GM12878 (cell line): ENCODE measurements around the gene CEACAM21. TPM values are rescaled to one million over a fixed set of nuclear protein-coding genes. Genes with fewer than 3 reads are reported as not detected.

Experiments used
- ATAC-seq: fragments of 200-7000 bp; cut with Tn5 transposase; 3 replicates; pipeline ENCODE4 v1.9.1; 2020; ENCODE audit warnings: mild to moderate bottlenecking, moderate library complexity
- BruUV-seq: library from RNA; stranded (reverse); fragments of 400-500 nt; replicated peaks from 2 replicates; lab custom pipeline; 2021; lab: Mats Ljungman, UMichigan
- CTCF ChIA-PET: fragments of 300-600 bp; sonication (Branson Sonifier 250); formaldehyde crosslinking; extraction: SDS; loops from one replicate; lab custom pipeline; 2021; ENCODE audit warnings: inconsistent platforms; lab: Yijun Ruan, JAX
- POLR2A ChIA-PET: fragments of 350-600 bp; formaldehyde crosslinking; extraction: SDS; loops from one replicate; lab custom pipeline; 2021; ENCODE audit warnings: inconsistent platforms; lab: Charles Lee
- RAD21 ChIA-PET: fragments of 300-600 bp; sonication (Branson Sonifier 250); formaldehyde crosslinking; loops from one replicate; lab custom pipeline; 2023; ENCODE audit warnings: antibody characterized with exemption; ENCODE audit not compliant: unreplicated experiment; lab: Charles Lee
- SMC1A ChIA-PET: fragments of 300-600 bp; sonication (Branson Sonifier 250); formaldehyde crosslinking; loops from one replicate; lab custom pipeline; 2023; ENCODE audit not compliant: unreplicated experiment, uncharacterized antibody; lab: Charles Lee
- DNase-seq: peaks from one replicate; pipeline ENCODE4 v3.0.0-alpha.2; 2011; ENCODE audit warnings: low read depth, low spot score
- FAIRE-seq: peaks from 3 replicates; lab custom pipeline; 2011; peaks lifted over from hg19 to GRCh38; lab: Jason Lieb, UNC
- H2AFZ ChIP-seq: 2 replicates; pipeline ENCODE4 v1.6.0; 2011; ENCODE audit warnings: low read depth, low read length, control low read depth; ENCODE audit not compliant: control insufficient read depth
- H3K27ac ChIP-seq: 2 replicates; pipeline ENCODE4 v1.5.1; 2011; ENCODE audit warnings: control low read depth; ENCODE audit not compliant: control insufficient read depth, insufficient read depth
- H3K27me3 ChIP-seq, 2 experiments: replicated peaks in 1 of 2; 2 replicates each; pipeline versions ENCODE4 v1.6.0 to v1.6.1; 2011; ENCODE audit warnings: low read length in 1 of 2; ENCODE audit not compliant: control insufficient read depth in 2 of 2, insufficient read depth in 2 of 2
- H3K36me3 ChIP-seq, 2 experiments: 2 replicates each; pipeline ENCODE4 v1.5.1; 2011; ENCODE audit warnings: low read length in 1 of 2; ENCODE audit not compliant: control insufficient read depth in 2 of 2, insufficient read depth in 2 of 2
- H3K4me1 ChIP-seq: 2 replicates; pipeline ENCODE4 v1.6.1; 2011; ENCODE audit warnings: mild to moderate bottlenecking, low read length, moderate library complexity, mixed read lengths; ENCODE audit not compliant: control insufficient read depth, insufficient read depth
- H3K4me2 ChIP-seq: 2 replicates; pipeline ENCODE4 v1.6.0; 2011; ENCODE audit warnings: control low read depth; ENCODE audit not compliant: control insufficient read depth, insufficient read depth
- H3K4me3 ChIP-seq: fragments of 200-600 bp; sonication (generic); 2 replicates; pipeline ENCODE4 v1.5.1; 2016
- H3K79me2 ChIP-seq: 2 replicates; pipeline ENCODE4 v1.6.0; 2011; ENCODE audit warnings: low read length; ENCODE audit not compliant: control insufficient read depth, insufficient read depth
- H3K9ac ChIP-seq: 2 replicates; pipeline ENCODE4 v1.8.0; 2011; ENCODE audit warnings: low read length, control low read depth, mixed read lengths; ENCODE audit not compliant: control insufficient read depth, insufficient read depth
- H3K9me3 ChIP-seq: replicated peaks from 3 replicates; pipeline ENCODE4 v1.5.1; 2011; ENCODE audit warnings: mild to moderate bottlenecking, low read length; ENCODE audit not compliant: control insufficient read depth, insufficient read depth
- H4K20me1 ChIP-seq: 2 replicates; pipeline ENCODE4 v1.6.0; 2011; ENCODE audit not compliant: control insufficient read depth, insufficient read depth
- BHLHE40 ChIP-seq, 2 experiments: fragments of 450-650 bp in 1 of 2; IDR thresholded peaks; 2 replicates each; pipeline ENCODE4 v1.6.1; 2011 to 2017; ENCODE audit warnings: low read depth in 2 of 2, borderline replicate concordance in 1 of 2, improper control_type of control experiment in 1 of 2, low read length in 1 of 2, mild to moderate bottlenecking in 1 of 2
- BMI1 ChIP-seq: fragments of 450-650 bp; IDR thresholded peaks from 2 replicates; pipeline ENCODE4 v1.6.1; 2016; ENCODE audit warnings: mild to moderate bottlenecking, moderate library complexity, borderline replicate concordance
- CBX3 ChIP-seq: fragments of 200-600 bp; sonication (generic); IDR thresholded peaks from 2 replicates; pipeline ENCODE4 v1.6.1; 2016; ENCODE audit warnings: low read depth, borderline replicate concordance
- DPF2 ChIP-seq: fragments of 450-650 bp; IDR thresholded peaks from 2 replicates; pipeline ENCODE4 v1.6.1; 2017; ENCODE audit warnings: mild to moderate bottlenecking
- IKZF2 ChIP-seq, 2 experiments: fragments of 450-650 bp; IDR thresholded peaks; 2 replicates each; pipeline ENCODE4 v1.6.1; 2017; ENCODE audit warnings: mild to moderate bottlenecking in 2 of 2, moderate library complexity in 2 of 2
- KDM1A ChIP-seq: fragments of 200-600 bp; sonication (generic); IDR thresholded peaks from 2 replicates; pipeline ENCODE4 v1.6.1; 2016; ENCODE audit warnings: borderline replicate concordance
- MEF2A ChIP-seq: IDR thresholded peaks from 2 replicates; pipeline ENCODE4 v1.6.1; 2011; ENCODE audit warnings: low read depth, mild to moderate bottlenecking, low read length, moderate library complexity; ENCODE audit not compliant: insufficient read depth
- MYC ChIP-seq: IDR thresholded peaks from 2 replicates; pipeline ENCODE4 v1.6.1; 2011; ENCODE audit warnings: mild to moderate bottlenecking, low read length, moderate library complexity, inconsistent platforms; ENCODE audit not compliant: insufficient read depth, insufficient replicate concordance, insufficient read length, severe bottlenecking
- NKRF ChIP-seq: fragments of 450-650 bp; conservative IDR thresholded peaks from 2 replicates; pipeline ENCODE4 v1.6.1; 2017; ENCODE audit warnings: mild to moderate bottlenecking, moderate library complexity
- NR2C1 ChIP-seq: fragments of 450-650 bp; IDR thresholded peaks from 2 replicates; pipeline ENCODE4 v1.6.1; 2017; ENCODE audit warnings: antibody characterized with exemption, mild to moderate bottlenecking, moderate library complexity
- RUNX3 ChIP-seq: IDR thresholded peaks from 2 replicates; pipeline ENCODE4 v1.6.1; 2012; ENCODE audit warnings: low read length, inconsistent platforms
- SPI1 ChIP-seq: IDR thresholded peaks from 2 replicates; pipeline ENCODE4 v1.6.1; 2011; ENCODE audit warnings: low read depth, mild to moderate bottlenecking, low read length, moderate library complexity, borderline replicate concordance; ENCODE audit not compliant: insufficient read depth
- SRF ChIP-seq, 2 experiments: IDR thresholded peaks; 2 replicates each; pipeline ENCODE4 v1.6.1; 2011; ENCODE audit warnings: low read depth in 2 of 2, low read length in 2 of 2, mild to moderate bottlenecking in 1 of 2, moderate library complexity in 1 of 2
- WGBS: methylation state at CpG from one replicate; pipeline ENCODE4 v1.1.6; 2016; ENCODE audit warnings: low lambda C conversion rate; ENCODE audit not compliant: insufficient replicate concordance, insufficient coverage; ENCODE audit errors: missing lambda C conversion rate; 5-methylcytosine and 5-hydroxymethylcytosine counted together
- in situ Hi-C: fragments of 300-500 bp; cut with MboI; formaldehyde crosslinking; loops from 9 replicates; pipeline ENCODE4 v1.14.3; 2018; ENCODE audit warnings: mixed read lengths
- intact Hi-C: fragments of 100-400 bp; cut with micrococcal nuclease; formaldehyde crosslinking; loops from one replicate; pipeline ENCODE4 v1.14.2; 2022; ENCODE audit not compliant: unreplicated experiment
- polyA plus RNA-seq, 11 experiments: library from polyadenylated mRNA; depleted of rRNA in 4 of 11; unstranded in 6 of 11; stranded (reverse) in 5 of 11; fragments of >200 nt; fragmentation: Nextera tagmentation in 4 of 11; fragmentation: Illumina TruSeq in 1 of 11; extraction: Ambion mirVana in 4 of 11; extraction: Trizol in 1 of 11; gene quantifications; 1 replicate in 1 of 11; 2 replicates in 10 of 11; pipeline versions ENCODE4 v1.2.1 to v1.2.3, GENCODE V29; 2011 to 2016; ENCODE audit warnings: inconsistent platforms in 2 of 11, missing spikeins in 2 of 11, low read depth in 1 of 11
- total RNA-seq, 4 experiments: library from RNA; depleted of rRNA in 3 of 4; stranded (reverse); fragments of >200 nt in 3 of 4; fragmentation: Illumina TruSeq in 1 of 4; extraction: Trizol in 1 of 4; gene quantifications; 2 replicates each; pipeline versions ENCODE4 v1.2.1 to v1.2.3, GENCODE V29; 2013 to 2021
- TF ChIP-seq, protein P1 (sequence below): IDR thresholded peaks from 2 replicates; pipeline ENCODE4 v1.6.1; 2011; ENCODE audit warnings: mild to moderate bottlenecking, low read depth, low read length, moderate library complexity; ENCODE audit not compliant: insufficient replicate concordance

CEACAM21 gene
- total and polyA plus RNA-seq, 10 of the 15 experiments (the other 5 are each of a cell fraction or from before 2014, with no cell fraction given), result 0.87 to 13.6 (median 8.1) TPM

DNA sequence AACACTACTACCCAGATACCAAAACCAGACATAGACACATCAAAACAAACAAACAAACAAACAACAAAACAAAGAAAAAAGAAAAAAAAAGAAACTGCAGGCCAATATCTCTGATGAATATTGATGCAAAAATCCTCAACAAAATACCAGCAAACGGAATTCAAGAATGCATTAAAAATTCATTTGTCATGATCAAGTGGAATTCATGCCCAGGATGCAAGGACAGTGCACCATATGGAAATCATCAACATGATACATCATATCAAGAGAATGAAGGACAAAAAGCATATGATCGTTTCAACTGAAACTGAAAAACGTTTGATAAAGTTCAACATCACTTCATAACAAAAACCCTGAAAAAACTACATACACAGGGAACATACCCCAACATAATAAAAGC, 48.9 kb upstream of the CEACAM21 start:
- no peaks in the 10 kb centered on the region for H3K79me2 ChIP-seq
- no peak for FAIRE-seq
- ChIA-PET SMC1A (no interaction called here), CTCF (interaction anchor here (0.8 to 1.8 kb wide), 2 partner anchors 12 to 84 kb away, joined by 3 to 5 read pairs; partner anchors contain the start of gene ERICH4), POLR2A (no interaction called here), RAD21 (no interaction called here)
- H4K20me1 ChIP-seq, result no peaks in the 10 kb centered on the region
- H3K4me3 ChIP-seq, result no peak overlapping the region
- H3K27ac ChIP-seq, result no peak overlapping the region
- peaks cover 39% of the 10 kb centered on the region for H3K4me1 ChIP-seq
- intact Hi-C loops, result no loop called here
- no peak overlapping the region for H3K4me2 ChIP-seq
- H3K36me3 ChIP-seq, result no peaks in the 10 kb centered on the region
- DNase-seq, result no peak
- no peaks in the 10 kb centered on the region for H3K27me3 ChIP-seq
- H3K9me3 ChIP-seq, result peaks cover 25% of the 10 kb centered on the region
- no peak overlapping the region for H3K9ac ChIP-seq
- no peak for ATAC-seq
- in situ Hi-C loops, result no loop called here
- no peak overlapping the region for H2AFZ ChIP-seq
- 11% methylated on average over 3 of the region's 3 CpGs for WGBS
- BruUV-seq, result no TSS peak
- TF ChIP-seq BMI1 (peak; percentile 69; the same call in 1 of the 2 replicates), BHLHE40 (IDR thresholded peaks at IDR 0.05; ENCODE audit: borderline replicate concordance in 1 of 2, low read depth in 2 of 2, low read length in 1 of 2) (no peak)

DNA sequence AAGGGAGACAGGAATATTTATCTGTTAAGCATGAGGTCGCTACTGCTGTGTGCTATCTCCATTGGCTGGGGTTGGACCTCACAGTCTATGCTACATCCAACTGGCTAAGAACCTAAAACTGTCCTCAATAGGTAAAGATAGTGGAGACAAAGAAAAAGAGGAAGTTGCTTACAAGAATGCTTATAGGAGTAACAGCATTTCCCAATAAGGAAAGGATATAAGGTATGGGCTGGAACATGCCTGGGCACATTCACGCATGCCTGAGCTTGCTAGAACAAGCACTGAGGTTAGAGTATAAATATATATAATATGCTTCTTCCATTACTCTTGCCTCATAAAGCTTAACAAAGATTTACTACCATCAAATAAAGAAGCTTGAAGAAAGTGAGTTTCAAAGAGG, 47.9 kb upstream of the CEACAM21 start:
- H3K4me2 ChIP-seq, result no peak overlapping the region
- no peaks in the 10 kb centered on the region for H3K36me3 ChIP-seq
- H2AFZ ChIP-seq, result no peak overlapping the region
- no TSS peak for BruUV-seq
- no peak overlapping the region for H3K4me3 ChIP-seq
- ChIA-PET SMC1A (interaction anchor here (1.1 kb wide), 1 partner anchor 26 kb away, joined by 3 read pairs; no protein-coding TSS in a partner anchor), POLR2A (interaction anchor here (1.6 kb wide), 1 partner anchor 18 kb away, joined by 5 read pairs; no protein-coding TSS in a partner anchor), RAD21 (interaction anchor here (1.0 kb wide), 1 partner anchor 26 kb away, joined by 3 read pairs; no protein-coding TSS in a partner anchor), CTCF (interaction anchor here (0.6 to 1.9 kb wide), 8 partner anchors 10 to 89 kb away, joined by 3 to 7 read pairs (median 4); partner anchors contain the start of gene DMAC2)
- peaks cover 2% of the 10 kb centered on the region; the same call in 1 of the 2 replicates for H3K79me2 ChIP-seq
- H4K20me1 ChIP-seq, result no peaks in the 10 kb centered on the region
- ATAC-seq (no peak), FAIRE-seq (no peak), DNase-seq (no peak)
- no peaks in the 10 kb centered on the region for H3K27me3 ChIP-seq
- no peak overlapping the region for H3K9ac ChIP-seq
- intact Hi-C loops, result no loop called here
- peaks cover 25% of the 10 kb centered on the region for H3K9me3 ChIP-seq
- 97% methylated on average over 2 of the region's 2 CpGs for WGBS
- peaks cover 32% of the 10 kb centered on the region for H3K4me1 ChIP-seq
- no peak overlapping the region for H3K27ac ChIP-seq
- in situ Hi-C loops, result no loop called here
- TF ChIP-seq SRF (IDR thresholded peaks at IDR 0.05; ENCODE audit: low read depth in 2 of 2, low read length in 2 of 2) (peak in 1 of 2 experiments; percentile 67; a peak in 1 of 4 replicates), CBX3 (no peak), MEF2A (no peak), RUNX3 (peak; percentile 43), SPI1 (peak; percentile 43; the same call in 1 of the 2 replicates), NR2C1 (no peak), DPF2 (no peak), NKRF (no peak), KDM1A (no peak), MYC (no peak), IKZF2 (IDR thresholded peaks at IDR 0.05) (peak; percentile 20 to 25; a peak in 2 of 4 replicates)
- TF ChIP-seq, protein P1, sequence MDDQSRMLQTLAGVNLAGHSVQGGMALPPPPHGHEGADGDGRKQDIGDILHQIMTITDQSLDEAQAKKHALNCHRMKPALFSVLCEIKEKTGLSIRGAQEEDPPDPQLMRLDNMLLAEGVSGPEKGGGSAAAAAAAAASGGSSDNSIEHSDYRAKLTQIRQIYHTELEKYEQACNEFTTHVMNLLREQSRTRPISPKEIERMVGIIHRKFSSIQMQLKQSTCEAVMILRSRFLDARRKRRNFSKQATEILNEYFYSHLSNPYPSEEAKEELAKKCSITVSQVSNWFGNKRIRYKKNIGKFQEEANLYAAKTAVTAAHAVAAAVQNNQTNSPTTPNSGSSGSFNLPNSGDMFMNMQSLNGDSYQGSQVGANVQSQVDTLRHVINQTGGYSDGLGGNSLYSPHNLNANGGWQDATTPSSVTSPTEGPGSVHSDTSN, result no peak
